IPS DF 4.7 (cell line): Measurements from ENCODE around the gene SSX2IP.

Experiments used
- DNase-seq: peaks from one replicate; pipeline ENCODE4 v3.0.0-alpha.2; 2013; ENCODE audit warnings: low spot score; ENCODE audit errors: extremely low read depth

The SSX2IP gene

GRCh38 chr1:84711121-84711520 is 20.9 kb upstream of the SSX2IP start:
- no peak for DNase-seq

- no peak for DNase-seq
Measured at GRCh38 chr1:84709131-84709530, 18.9 kb upstream of the SSX2IP start.

DNA sequence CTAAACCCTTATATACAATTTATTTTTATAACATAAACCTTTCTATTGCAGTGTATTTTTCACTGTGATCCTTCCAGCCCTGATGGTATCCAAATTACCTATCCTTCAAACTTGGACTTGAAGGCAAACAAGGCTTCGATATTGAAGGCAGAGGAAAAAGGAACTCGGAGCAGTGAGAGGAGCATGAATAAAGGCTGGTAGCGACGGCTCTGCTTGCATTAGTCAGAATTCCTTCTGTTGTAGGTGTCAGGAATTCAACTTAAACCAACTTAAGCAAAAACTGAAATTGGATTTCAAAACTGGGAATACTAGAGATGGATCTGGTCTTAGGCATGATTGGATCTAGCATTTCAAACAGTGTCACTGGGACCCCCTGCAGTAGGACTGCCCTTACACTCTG is 17.8 kb upstream of the SSX2IP start:
- no peak for DNase-seq

- no peak for DNase-seq
Measured at GRCh38 chr1:84705513-84705912, 15.3 kb upstream of the SSX2IP start.

DNA sequence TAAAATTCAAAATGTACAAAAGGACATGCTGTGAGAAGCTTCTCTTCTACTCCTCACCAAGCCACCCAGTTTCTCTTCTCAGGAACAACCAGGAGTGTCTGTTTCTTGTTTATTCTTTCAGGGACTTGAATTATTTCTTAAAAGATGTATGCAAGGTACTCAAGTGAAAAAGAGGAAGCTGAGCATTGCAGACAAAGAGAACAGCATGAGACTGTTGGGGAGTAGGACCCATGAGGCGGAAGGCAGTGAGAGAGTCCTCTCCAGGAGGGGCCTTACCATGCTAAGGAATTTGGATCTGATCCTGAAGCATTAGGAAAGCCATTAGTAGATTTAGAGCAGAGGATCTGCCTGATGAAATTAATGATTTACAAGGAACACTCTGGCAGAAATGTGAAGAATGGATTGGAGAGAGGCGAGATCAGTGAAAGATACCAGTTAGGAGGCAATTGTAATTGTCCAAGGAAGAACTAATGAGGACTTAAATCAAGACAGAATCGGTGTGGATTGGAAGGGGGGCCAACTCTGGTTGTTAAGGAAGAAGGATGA is 14.7 kb upstream of the SSX2IP start:
- no peak for DNase-seq

- DNase-seq: no peak
Measured at GRCh38 chr1:84703431-84703830, 13.2 kb upstream of the SSX2IP start.

DNA sequence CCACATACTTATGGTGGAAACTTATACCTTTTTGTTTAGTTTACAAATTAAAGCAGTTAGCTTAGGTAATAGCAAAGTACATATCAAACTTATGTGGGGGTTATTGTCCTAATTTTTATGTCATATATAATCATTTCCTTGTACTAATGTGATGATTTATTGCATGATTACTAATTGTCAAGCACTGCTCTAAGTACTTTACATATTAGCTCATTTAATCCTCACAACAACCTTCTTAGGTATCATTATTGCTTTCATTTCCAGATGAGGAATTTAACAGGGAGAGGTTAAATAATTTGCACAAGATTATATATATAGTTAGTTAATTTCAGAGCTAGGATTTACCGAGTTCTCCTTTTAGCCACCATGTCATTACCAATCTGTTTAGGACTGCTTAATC is 11.9 kb upstream of the SSX2IP start:
- DNase-seq: no peak

GRCh38 chr1:84701376-84701775 is 11.1 kb upstream of the SSX2IP start:
- DNase-seq: no peak

DNA sequence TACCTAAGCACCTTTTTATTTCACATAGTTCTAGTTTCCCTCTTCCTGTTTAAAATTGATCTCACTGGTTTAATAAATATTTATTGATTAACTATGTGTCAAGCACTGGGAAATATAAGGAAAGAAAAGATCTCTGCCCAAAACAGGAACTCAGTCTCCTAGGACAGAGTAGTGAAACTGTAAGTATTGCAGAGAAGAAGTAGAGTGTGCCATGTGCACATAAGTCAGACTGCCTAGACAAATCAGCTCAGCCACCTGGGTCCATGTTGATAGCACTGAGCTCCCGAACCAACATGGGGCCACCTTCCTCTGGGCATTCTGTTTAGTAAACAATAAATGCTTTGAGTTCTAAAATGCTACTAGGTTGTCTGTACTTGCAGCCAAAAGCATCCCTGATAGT is 9.8 kb upstream of the SSX2IP start:
- no peak for DNase-seq

GRCh38 chr1:84698151-84699110 is 8.2 kb upstream of the SSX2IP start:
- no peak for DNase-seq

- DNase-seq: no peak
Measured at GRCh38 chr1:84693785-84694184, 3.5 kb upstream of the SSX2IP start.

DNA sequence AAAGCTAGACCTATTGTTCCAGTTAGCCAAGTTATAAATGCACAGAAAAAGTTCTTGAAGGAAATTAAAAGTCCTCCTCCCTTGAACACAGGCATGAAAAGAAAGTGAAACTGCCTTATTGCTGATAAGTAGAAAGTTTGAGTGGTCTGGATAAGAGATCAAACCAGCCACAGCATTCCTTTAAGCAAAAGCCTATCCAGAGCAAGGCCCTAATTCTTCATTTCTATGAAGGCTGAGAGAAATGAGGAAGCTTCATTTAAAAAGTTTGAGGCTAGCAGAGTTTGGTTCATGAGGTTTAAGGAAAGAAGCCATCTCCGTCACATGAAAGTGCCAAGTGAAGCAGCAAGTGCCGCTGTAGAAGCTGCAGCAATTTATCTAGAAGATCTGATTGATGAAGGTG is 2.7 kb upstream of the SSX2IP start:
- no peak for DNase-seq

DNA sequence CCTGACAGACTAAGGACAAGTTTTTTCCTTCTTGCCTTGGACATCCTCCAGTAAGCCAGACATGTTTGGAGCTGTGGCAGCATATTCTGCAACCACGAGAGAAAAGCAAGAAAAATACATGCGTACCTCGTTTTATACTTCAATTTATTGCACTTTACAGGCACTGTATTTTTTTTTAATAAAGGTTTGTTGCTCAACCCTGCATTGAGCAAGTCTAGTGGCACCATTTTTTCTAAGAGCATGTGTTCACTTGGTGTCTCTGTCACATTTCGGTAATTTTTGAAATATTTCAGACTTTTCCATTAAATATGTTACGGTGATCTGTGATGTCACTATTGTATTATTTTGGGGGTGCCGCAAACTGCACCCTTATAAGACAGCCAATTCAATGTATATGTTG is 2.1 kb upstream of the SSX2IP start:
- DNase-seq: no peak

- DNase-seq: no peak
Measured at GRCh38 chr1:84691122-84691783, 992 bp upstream of the SSX2IP start.

DNA sequence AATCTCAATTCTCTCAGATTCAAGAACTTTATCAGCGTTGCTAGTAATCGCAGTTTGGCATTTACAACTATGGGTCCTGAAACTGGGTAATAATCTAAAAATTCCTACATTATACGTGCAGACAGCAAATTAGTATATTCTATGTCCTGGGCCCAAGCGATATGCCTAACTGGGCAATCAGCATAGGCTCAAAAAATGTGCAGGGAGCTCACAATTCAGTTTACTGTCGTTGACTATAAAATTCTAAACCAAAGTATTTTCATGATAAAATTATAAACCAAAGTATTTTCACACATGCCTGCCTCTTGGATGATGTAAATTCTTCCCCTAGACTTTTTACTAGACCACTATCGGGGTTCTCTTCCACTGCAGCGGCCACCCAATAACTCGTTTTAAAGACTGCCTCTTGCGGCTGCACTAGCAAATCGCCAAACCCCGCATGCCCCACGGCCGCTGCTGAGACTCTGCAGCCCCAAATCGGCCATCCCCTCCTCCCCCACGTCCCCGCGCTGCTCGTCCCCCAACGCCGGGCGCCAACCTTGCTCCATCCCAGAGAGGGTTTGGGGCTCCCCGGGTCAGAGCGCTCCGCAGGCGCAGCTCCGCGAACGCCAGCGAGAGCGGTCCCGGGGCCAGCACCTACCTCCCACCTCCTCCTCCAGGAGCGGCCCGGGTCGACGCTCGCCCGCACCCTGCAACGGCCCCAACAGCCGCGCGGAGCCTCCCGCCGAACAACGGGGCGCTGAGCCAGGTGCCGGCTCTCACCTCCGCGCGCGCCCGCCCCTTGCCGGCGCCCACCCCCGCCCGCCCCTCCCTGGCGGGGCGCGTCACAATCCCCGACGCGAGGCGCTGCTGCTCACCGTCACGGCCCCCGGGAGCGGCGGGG is 506 bp downstream of the SSX2IP start:
- no peak for DNase-seq

DNA sequence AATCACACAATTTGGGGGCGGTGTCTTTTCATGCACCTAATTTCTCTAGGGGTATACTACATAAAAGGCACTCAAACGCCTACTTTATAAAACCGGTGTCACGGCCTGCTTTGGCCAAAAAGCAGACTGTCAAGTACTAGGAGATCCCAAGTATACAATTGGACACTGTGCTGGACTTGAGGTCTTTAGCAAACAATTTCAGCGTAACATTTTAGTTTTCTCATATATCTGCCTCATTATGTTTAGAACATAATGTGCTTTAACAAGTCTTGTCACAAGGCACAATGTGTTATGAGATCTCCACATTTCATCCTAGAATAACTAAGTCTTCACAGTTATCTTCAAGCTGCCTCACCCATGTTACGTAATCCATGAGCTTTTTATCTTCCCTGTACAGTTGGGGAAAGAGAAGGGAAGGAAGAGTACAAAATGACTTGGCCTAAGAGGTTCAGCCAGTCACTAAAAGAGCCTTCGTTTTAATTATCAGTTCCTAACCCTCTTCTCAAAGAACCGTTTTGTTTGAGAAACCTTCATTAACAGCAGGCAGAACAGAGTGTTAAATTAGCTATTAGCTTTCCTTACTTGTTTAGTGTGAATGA is 1.7 kb downstream of the SSX2IP start:
- DNase-seq: no peak

DNA sequence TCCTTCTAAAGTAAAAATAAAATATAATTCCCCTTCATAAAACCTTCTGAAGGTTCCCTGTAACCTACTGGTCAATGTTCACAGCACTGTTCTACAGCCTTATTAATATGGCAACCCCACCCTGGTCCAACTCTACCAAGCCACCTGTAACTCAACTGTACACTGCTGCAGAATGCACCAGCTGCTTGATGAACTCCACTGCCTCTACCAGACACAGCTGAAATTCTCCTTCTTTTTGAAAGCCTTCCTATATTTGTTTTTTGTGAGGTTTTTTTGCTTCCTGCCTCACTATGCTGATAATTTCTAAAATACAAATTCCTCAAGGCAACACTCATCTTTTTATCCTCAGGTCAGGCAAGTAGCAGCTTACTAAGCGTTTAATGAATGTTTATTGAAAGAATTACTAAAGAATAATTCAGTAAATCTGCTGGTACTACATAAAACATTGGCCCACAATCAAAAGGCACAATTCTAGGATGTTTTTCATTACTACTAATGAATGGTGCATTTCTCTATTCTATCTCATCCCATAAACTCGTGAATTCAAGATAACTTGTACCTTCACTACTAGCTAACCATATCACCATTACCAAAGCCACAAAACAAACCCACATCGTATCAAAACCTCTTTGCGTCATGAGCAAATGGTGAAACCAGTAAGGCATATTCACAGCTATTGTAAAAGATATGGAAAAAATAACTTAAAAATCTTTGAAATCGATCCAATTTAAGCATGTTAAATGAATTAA is 2.4 kb downstream of the SSX2IP start:
- no peak for DNase-seq

GRCh38 chr1:84686223-84686622 is 4.0 kb downstream of the SSX2IP start:
- DNase-seq: no peak

DNA sequence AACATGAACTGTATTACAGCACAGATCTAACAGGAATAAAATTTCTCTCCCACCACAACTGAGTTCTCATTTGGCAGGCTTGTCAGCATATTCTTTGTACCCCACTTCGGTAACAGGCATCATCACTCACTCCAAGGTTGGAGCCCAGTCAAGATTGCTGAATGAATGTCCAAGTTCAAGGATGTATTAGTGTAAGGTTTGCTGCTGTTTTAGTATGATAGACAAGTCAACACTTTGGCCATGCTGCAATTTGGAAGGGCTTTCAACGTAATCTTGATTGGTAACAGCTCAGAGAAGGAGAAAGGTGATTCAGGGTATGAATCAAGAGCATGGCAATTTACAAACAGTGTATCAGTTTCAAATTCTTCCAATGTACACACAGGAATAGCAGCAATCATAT is 6.8 kb downstream of the SSX2IP start:
- no peak for DNase-seq

DNA sequence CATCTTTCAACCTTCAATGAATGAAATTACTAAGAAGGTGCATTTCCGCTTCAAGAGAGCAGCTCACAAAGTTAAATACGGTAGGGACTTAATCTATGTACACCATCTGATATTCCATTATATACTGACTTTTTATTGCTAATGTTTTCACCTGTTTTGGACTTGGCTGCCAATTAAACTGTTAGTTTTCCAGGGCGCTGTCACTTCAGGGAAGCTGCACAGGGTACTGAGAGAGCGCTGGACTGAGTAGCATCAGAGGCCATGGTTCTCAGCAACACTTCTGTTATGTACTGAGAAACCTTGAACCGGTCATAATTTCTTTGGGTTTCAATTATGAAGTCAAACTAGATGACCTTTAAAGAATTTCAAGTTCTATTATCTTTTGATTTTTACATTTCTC is 8.2 kb downstream of the SSX2IP start:
- DNase-seq: no peak
